Thymus (tissue), 11 donors: ENCODE results near the gene ITGB2. TPM values are rescaled to one million over a fixed set of nuclear protein-coding genes. Genes with fewer than 3 reads are reported as not detected.
"Not testable (repeated sequence)": the region's sequence is repeated elsewhere in the genome, so short reads cannot be mapped to it uniquely, and the experiment has no call there.

Experiments
- DNase-seq, 9 donors: peaks; one replicate each; pipeline ENCODE4 v3.0.0-alpha.2; 2013; ENCODE audit warnings: low spot score in 9 of 9, low read depth in 6 of 9, missing footprints in 1 of 9
- H3K27ac ChIP-seq, 2 donors: one replicate each; pipeline ENCODE4 v1.5.1; 2013; ENCODE audit warnings: control low read depth in 1 of 2, low read depth in 1 of 2, low read length in 1 of 2, mild to moderate bottlenecking in 1 of 2, moderate library complexity in 1 of 2
- H3K27me3 ChIP-seq, 2 donors: one replicate each; pipeline ENCODE4 v1.5.1; 2013; ENCODE audit warnings: low read length in 1 of 2; ENCODE audit not compliant: control insufficient read depth in 2 of 2, insufficient read depth in 1 of 2
- H3K36me3 ChIP-seq, 2 donors: one replicate each; pipeline ENCODE4 v1.5.1; 2013; ENCODE audit warnings: low read length in 1 of 2, mild to moderate bottlenecking in 1 of 2, moderate library complexity in 1 of 2; ENCODE audit not compliant: control insufficient read depth in 2 of 2, insufficient read depth in 2 of 2
- H3K4me1 ChIP-seq, 2 donors: one replicate each; pipeline ENCODE4 v1.5.1; 2013; ENCODE audit warnings: low read length in 2 of 2; ENCODE audit not compliant: control insufficient read depth in 2 of 2, insufficient read depth in 2 of 2
- H3K4me3 ChIP-seq, 2 donors: one replicate each; pipeline ENCODE4 v1.5.1; 2013; ENCODE audit warnings: low read length in 2 of 2, control low read depth in 1 of 2, mild to moderate bottlenecking in 1 of 2
- H3K9me3 ChIP-seq, 2 donors: one replicate each; pipeline ENCODE4 v1.5.1; 2013; ENCODE audit warnings: low read length in 1 of 2, mild to moderate bottlenecking in 1 of 2; ENCODE audit not compliant: control insufficient read depth in 2 of 2, insufficient read depth in 1 of 2
- WGBS: extraction: QIAGEN DNeasy Blood & Tissue Kit; methylation state at CpG from one replicate; pipeline ENCODE4 v1.1.7; 2013; 5-methylcytosine and 5-hydroxymethylcytosine counted together
- polyA plus RNA-seq: library from polyadenylated mRNA; stranded (reverse); fragments of 200-250 nt; gene quantifications from one replicate; pipeline ENCODE4 v1.2.3, GENCODE V29; 2013
- total RNA-seq: library from RNA; stranded (reverse); fragments of 120-200 nt; gene quantifications from one replicate; pipeline ENCODE4 v1.2.4, GENCODE V29; 2013
- donor health status: healthy.

Gene ITGB2
- total and polyA plus RNA-seq, 2 donors, result 104 to 134 TPM

GRCh38 chr21:44930543-44930981, 9.9 kb upstream of the ITGB2 start:
- Histone ChIP-seq H3K27me3 (peaks cover 0 to 25% of the 10 kb centered on the region in 2 donors), H3K27ac (peak overlapping the region; percentile 87 to 91), H3K4me1 (peaks cover 61 to 90% of the 10 kb centered on the region in 2 donors), H3K4me3 (peak overlapping the region; percentile 57 to 75), H3K36me3 (no peaks in the 10 kb centered on the region), H3K9me3 (peaks cover 0 to 3% of the 10 kb centered on the region in 2 donors)
- WGBS, result 36% methylated on average over 12 of the region's 12 CpGs
- DNase-seq, result peak in 4 of 9 donors; percentile 71 to 86 (median 72)

GRCh38 chr21:44929799-44930542, 9.3 kb upstream of the ITGB2 start:
- Histone ChIP-seq H3K36me3 (no peaks in the 10 kb centered on the region), H3K27me3 (peaks cover 0 to 25% of the 10 kb centered on the region in 2 donors), H3K4me1 (peaks cover 62 to 90% of the 10 kb centered on the region in 2 donors), H3K4me3 (peak overlapping the region in 1 of 2 donors; percentile 16), H3K27ac (peak overlapping the region; percentile 86 to 91), H3K9me3 (peaks cover 0 to 3% of the 10 kb centered on the region in 2 donors)
- 84% methylated on average over 9 of the region's 9 CpGs for WGBS
- no peak for DNase-seq

DNA sequence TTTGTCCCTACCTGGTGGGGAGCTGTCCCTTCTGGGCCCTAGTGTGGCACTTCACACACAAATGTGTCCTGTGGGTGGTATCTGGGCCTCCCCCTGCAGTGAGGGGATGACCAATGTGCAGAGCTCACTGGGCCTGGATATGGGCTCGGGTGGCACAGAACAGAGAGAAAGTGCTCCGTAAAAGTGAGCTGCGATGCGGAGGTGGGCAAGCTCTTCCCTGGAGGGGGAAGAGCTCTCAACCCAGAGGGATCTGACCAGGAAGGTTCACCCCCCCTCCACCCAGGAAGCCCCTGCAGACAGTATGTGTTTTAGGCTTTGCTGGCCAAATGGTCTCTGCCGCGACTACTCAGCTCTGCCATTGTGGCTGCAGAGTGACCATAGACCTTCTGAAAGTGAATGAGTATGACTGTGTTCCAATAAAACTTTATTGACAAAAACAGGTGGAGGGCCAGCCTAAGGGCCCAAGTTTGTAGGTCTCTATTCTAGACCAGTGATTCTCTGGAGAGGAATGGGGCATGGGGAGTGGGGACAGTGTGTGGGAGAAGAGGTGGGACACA, 8.6 kb upstream of the ITGB2 start:
- peaks cover 0 to 25% of the 10 kb centered on the region in 2 donors for H3K27me3 ChIP-seq
- H3K27ac ChIP-seq, result peak overlapping the region; percentile 86 to 91
- 87% methylated on average over 6 of the region's 6 CpGs for WGBS

GRCh38 chr21:44928500-44929241, 8.0 kb upstream of the ITGB2 start:
- not testable (repeated sequence) for DNase-seq, H3K36me3 ChIP-seq, H3K9me3 ChIP-seq
- H3K27me3 ChIP-seq, result peaks cover 0 to 24% of the 10 kb centered on the region in 2 donors
- peak overlapping the region; percentile 94 to 99 for H3K27ac ChIP-seq
- H3K4me1 ChIP-seq, result peaks cover 62 to 91% of the 10 kb centered on the region in 2 donors
- H3K4me3 ChIP-seq, result peak overlapping the region; percentile 67 to 77
- WGBS, result 88% methylated on average over 16 of the region's 16 CpGs

More for the DNA sequence above, 8.6 kb upstream of the ITGB2 start:
- peaks cover 62 to 89% of the 10 kb centered on the region in 2 donors for H3K4me1 ChIP-seq
- H3K4me3 ChIP-seq, result peak overlapping the region in 1 of 2 donors; percentile 77
- no peaks in the 10 kb centered on the region for H3K36me3 ChIP-seq
- DNase-seq, result no peak
- peaks cover 0 to 3% of the 10 kb centered on the region in 2 donors for H3K9me3 ChIP-seq

- peak overlapping the region; percentile 94 to 99 for H3K27ac ChIP-seq
- peak overlapping the region; percentile 67 to 77 for H3K4me3 ChIP-seq
- peaks cover 0 to 3% of the 10 kb centered on the region in 2 donors for H3K9me3 ChIP-seq
- no peaks in the 10 kb centered on the region for H3K36me3 ChIP-seq
- DNase-seq, result peak in 8 of 9 donors; percentile 78 to 96 (median 88)
- WGBS, result 30% methylated on average over 19 of the region's 19 CpGs
- H3K27me3 ChIP-seq, result peaks cover 0 to 16% of the 10 kb centered on the region in 2 donors
- peaks cover 57 to 85% of the 10 kb centered on the region in 2 donors for H3K4me1 ChIP-seq
Measured at GRCh38 chr21:44927587-44928461, 7.1 kb upstream of the ITGB2 start.

GRCh38 chr21:44927259-44927586, 6.5 kb upstream of the ITGB2 start:
- H3K27ac ChIP-seq, result peak overlapping the region; percentile 94 to 99
- peak overlapping the region; percentile 67 to 77 for H3K4me3 ChIP-seq
- DNase-seq, result no peak
- H3K4me1 ChIP-seq, result peaks cover 55 to 86% of the 10 kb centered on the region in 2 donors
- H3K36me3 ChIP-seq, result no peaks in the 10 kb centered on the region
- WGBS, result under 1% methylated on average over 4 of the region's 4 CpGs
- peaks cover 0 to 3% of the 10 kb centered on the region in 2 donors for H3K9me3 ChIP-seq
- peaks cover 0 to 15% of the 10 kb centered on the region in 2 donors for H3K27me3 ChIP-seq

- peak in 1 of 9 donors; percentile 75 for DNase-seq
- Histone ChIP-seq H3K27me3 (peaks cover 0 to 8% of the 10 kb centered on the region in 2 donors), H3K27ac (peak overlapping the region; percentile 94 to 99), H3K4me3 (peak overlapping the region; percentile 67 to 77), H3K36me3 (no peaks in the 10 kb centered on the region), H3K9me3 (peaks cover 0 to 3% of the 10 kb centered on the region in 2 donors), H3K4me1 (peaks cover 52 to 85% of the 10 kb centered on the region in 2 donors)
- 30% methylated on average over 24 of the region's 24 CpGs for WGBS
Measured at GRCh38 chr21:44926331-44927101, 5.8 kb upstream of the ITGB2 start.

- Histone ChIP-seq H3K27me3 (peaks cover 0 to 4% of the 10 kb centered on the region in 2 donors), H3K9me3 (peaks cover 0 to 3% of the 10 kb centered on the region in 2 donors), H3K27ac (peak overlapping the region; percentile 68 to 77), H3K4me1 (peaks cover 43 to 82% of the 10 kb centered on the region in 2 donors), H3K4me3 (no peak overlapping the region), H3K36me3 (no peaks in the 10 kb centered on the region)
- no peak for DNase-seq
- WGBS, result 96% methylated on average over 1 of the region's 1 CpG
Measured at GRCh38 chr21:44925378-44925755, 4.7 kb upstream of the ITGB2 start.
